Left kidney (tissue), 2 donors: ENCODE measurements around the gene L3MBTL4. TPM values are rescaled to one million over a fixed set of nuclear protein-coding genes. Genes with fewer than 3 reads are reported as not detected.

Experiments used
- DNase-seq: peaks from one replicate; pipeline ENCODE4 v3.0.0-alpha.2; 2013
- polyA plus RNA-seq: library from polyadenylated mRNA; unstranded; fragments of 120-200 nt; gene quantifications from one replicate; pipeline ENCODE4 v1.2.1, GENCODE V29; 2013; ENCODE audit not compliant: insufficient read length

Gene L3MBTL4
- polyA plus RNA-seq, 1 donor = 6.4 TPM

- no peak for DNase-seq
Measured at GRCh38 chr18:5986257-5986931, 428.3 kb downstream of the L3MBTL4 start.

- DNase-seq = no peak
Measured at GRCh38 chr18:5984245-5984644, 430.5 kb downstream of the L3MBTL4 start.

GRCh38 chr18:5983488-5983887, 431.2 kb downstream of the L3MBTL4 start:
- no peak for DNase-seq

- no peak for DNase-seq
Measured at GRCh38 chr18:5982332-5982731, 432.4 kb downstream of the L3MBTL4 start.

GRCh38 chr18:5980721-5981120, 434.0 kb downstream of the L3MBTL4 start:
- no peak for DNase-seq

GRCh38 chr18:5979971-5980457, 434.7 kb downstream of the L3MBTL4 start:
- DNase-seq = no peak

GRCh38 chr18:5979176-5979888, 435.4 kb downstream of the L3MBTL4 start:
- DNase-seq = no peak

- DNase-seq = no peak
Measured at GRCh38 chr18:5977022-5977421, 437.7 kb downstream of the L3MBTL4 start.

GRCh38 chr18:5975111-5976002, 439.4 kb downstream of the L3MBTL4 start:
- no peak for DNase-seq

- DNase-seq = no peak
Measured at GRCh38 chr18:5974696-5975095, 440.0 kb downstream of the L3MBTL4 start.

- no peak for DNase-seq
Measured at GRCh38 chr18:5973099-5973498, 441.6 kb downstream of the L3MBTL4 start.

GRCh38 chr18:5972298-5972697, 442.4 kb downstream of the L3MBTL4 start:
- DNase-seq = no peak

- no peak for DNase-seq
Measured at GRCh38 chr18:5969989-5970403, 444.7 kb downstream of the L3MBTL4 start.

- DNase-seq = no peak
Measured at GRCh38 chr18:5969355-5969988, 445.2 kb downstream of the L3MBTL4 start.

GRCh38 chr18:5967666-5968065, 447.0 kb downstream of the L3MBTL4 start:
- DNase-seq = no peak

- DNase-seq = no peak
Measured at GRCh38 chr18:5967007-5967406, 447.7 kb downstream of the L3MBTL4 start.

GRCh38 chr18:5966514-5966913, 448.2 kb downstream of the L3MBTL4 start:
- no peak for DNase-seq

GRCh38 chr18:5964996-5965395, 449.7 kb downstream of the L3MBTL4 start:
- no peak for DNase-seq

- no peak for DNase-seq
Measured at GRCh38 chr18:5964596-5964995, 450.1 kb downstream of the L3MBTL4 start.

- no peak for DNase-seq
Measured at GRCh38 chr18:5964108-5964507, 450.6 kb downstream of the L3MBTL4 start.

GRCh38 chr18:5963267-5963666, 451.4 kb downstream of the L3MBTL4 start:
- DNase-seq = no peak

GRCh38 chr18:5962362-5962761, 452.3 kb downstream of the L3MBTL4 start:
- no peak for DNase-seq
